Sigmoid colon (tissue), 4 donors: Measurements from ENCODE around the gene ZCCHC7.

Experiments
- CTCF ChIP-seq, 4 experiments: fragments of 450-650 bp in 3 of 4; fragments of 200-600 bp in 1 of 4; IDR thresholded peaks; one replicate each; pipeline ENCODE4 v1.5.1; 2016 to 2019; ENCODE audit warnings: antibody characterized with exemption in 4 of 4, mild to moderate bottlenecking in 3 of 4, moderate library complexity in 2 of 4
- EP300 ChIP-seq, 4 donors: sonication (generic); formaldehyde crosslinking; IDR thresholded peaks; one replicate each; pipeline ENCODE4 v1.6.1; 2017; ENCODE audit warnings: antibody characterized with exemption in 4 of 4
- POLR2A ChIP-seq, 2 donors: fragments of 450-650 bp; IDR thresholded peaks; one replicate each; pipeline ENCODE4 v1.6.1; 2016; ENCODE audit warnings: antibody characterized with exemption in 2 of 2, mild to moderate bottlenecking in 2 of 2, moderate library complexity in 2 of 2
- POLR2AphosphoS5 ChIP-seq, 4 donors: sonication (generic); formaldehyde crosslinking; IDR thresholded peaks; one replicate each; pipeline ENCODE4 v1.6.1; 2017; ENCODE audit warnings: antibody characterized with exemption in 4 of 4

- no peak for TF ChIP-seq CTCF (IDR thresholded peaks at IDR 0.05)
- TF ChIP-seq POLR2A (IDR thresholded peaks at IDR 0.05), result no peak
- no peak for TF ChIP-seq EP300 (IDR thresholded peaks at IDR 0.05)
- no peak for TF ChIP-seq POLR2AphosphoS5 (IDR thresholded peaks at IDR 0.05)
These were observed 252.5 kb downstream of the ZCCHC7 start for GRCh38 chr9:37372839-37373238.
